Amygdala (tissue), 56 donors: ENCODE measurements around the gene DCDC2C.

ENCODE experiments used
- DNase-seq, 56 donors: peaks; one replicate each; lab custom pipeline; 2025; lab: John Stamatoyannopoulos, UW

DCDC2C gene

DNA sequence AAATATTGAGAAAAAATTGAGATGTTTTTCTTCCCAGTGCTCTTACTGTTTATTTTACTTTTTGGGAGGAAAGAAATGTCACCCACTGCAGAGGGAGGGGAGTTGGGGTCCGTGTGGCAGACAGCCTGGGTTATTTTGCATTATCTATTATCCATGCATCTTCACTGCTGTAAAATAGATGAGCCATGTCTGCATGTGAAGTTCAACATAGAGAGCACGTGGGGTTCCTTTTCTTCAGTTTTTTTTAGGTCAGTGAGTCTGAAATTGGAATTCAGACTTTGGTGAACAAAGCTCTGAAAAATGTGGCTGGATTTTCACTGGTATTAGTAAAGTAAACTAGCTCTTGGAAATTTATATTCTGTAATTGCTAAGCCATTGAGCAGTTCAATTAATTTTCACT, 2.4 kb downstream of the DCDC2C start:
- no peak for DNase-seq

DNA sequence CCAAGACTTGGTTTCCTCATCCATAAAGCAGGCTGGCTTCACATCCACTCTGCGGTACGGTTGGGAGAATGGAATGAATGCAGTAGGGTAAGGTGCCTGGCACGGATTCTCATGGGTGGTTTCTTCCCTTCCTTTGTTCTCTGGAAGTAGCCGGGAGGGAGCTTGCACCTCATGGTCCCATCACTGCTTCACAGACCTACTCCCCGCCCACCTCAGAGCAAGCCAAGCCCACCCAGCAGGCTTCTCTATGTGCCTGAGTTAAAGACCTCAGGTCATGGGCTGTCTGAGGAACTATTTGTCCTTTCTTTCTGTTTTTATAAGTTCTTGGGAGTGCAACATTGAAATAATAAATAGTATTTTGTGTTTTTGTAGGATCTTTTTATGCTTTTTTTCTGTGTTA, 3.5 kb downstream of the DCDC2C start:
- no peak for DNase-seq

DNA sequence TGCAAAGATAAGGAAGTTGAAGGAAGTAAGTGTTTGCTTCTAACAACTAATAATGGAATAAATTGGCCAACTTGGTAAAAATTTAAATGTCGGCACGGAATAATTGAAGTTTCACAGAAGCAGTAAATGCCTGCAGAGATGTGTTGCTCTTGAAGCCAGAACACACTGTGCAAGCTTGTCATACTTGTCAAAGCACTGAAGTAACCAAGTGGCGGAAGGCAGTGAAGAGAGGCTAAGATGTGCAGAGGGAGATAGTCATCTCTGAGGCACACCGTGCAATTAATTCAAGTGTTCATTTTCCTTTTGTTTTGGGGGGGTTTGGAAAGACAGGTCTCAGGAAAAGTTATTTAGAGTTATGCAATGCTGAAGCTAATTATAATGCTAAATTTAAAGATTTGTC, 5.2 kb downstream of the DCDC2C start:
- DNase-seq: no peak

DNA sequence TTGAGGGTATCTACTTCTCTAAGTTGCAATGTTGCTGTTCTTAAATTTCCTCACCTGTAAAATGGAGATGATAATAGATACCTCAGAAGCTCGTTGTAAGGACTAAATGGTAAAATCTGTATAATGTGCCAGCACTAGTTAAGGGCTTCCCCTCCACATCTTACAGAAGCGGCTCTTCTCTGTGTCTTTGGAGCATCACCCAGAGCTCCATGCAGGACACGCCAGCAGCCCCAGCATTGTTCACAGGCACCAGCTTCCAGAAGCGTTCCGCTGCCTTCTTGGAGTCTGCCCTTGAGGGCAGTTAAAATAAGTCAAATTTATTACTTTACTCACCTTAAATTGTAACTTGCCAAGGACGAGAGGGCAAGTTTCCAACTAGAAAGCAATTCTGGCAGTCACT, 5.8 kb downstream of the DCDC2C start:
- DNase-seq: no peak

DNA sequence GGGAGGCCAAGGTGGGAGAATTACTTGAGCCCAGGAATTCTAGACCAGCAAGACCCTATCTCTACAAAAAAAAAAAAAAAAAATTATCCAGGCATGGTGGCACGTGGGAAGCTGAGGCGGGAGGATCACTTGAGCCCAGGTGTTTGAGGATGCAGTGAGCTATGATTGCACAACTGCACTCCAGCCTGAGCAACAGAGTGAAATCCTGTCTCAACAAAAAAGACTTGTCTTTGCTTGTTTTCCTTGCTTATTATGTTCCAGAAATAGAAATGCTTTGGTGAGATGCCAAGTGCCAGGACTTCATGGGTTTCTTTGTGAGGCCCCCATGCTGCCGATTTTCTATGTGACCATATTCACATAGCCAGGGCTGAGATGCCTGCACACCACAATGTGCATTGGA, 9.0 kb downstream of the DCDC2C start:
- DNase-seq: no peak

DNA sequence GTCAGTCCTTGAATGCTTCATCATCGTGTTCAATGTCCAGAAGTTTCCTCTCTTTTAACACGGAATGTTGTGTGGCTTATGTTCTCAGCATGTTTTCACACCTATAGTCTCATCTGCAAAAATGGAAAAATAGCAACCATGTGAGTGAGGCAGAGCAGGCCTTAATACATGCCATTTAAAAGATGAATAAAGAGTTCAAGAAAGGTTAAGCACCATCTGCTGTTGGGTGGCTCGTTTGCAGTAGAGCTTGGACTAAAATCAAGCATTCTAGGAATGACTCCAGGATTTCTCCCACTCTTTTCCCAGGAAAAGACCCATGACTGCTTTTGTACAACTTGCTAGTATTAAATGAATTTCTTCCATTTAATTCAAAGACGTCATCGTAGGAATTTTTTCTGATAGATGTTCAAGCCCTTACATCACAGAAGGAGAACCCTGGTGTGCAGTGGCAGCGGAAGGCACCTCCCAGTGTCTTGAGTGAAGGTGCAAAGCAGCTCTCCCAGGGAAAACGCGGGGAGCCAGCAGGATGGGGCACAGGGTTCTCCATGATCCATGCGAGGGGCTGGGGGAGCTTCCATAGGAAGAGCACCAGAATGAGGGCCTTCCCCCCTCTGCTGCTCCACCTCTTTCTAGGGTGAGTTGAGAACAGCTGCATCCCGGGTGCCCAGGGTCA, 9.6 kb downstream of the DCDC2C start:
- peak in 1 of 56 donors; percentile 24 for DNase-seq

DNA sequence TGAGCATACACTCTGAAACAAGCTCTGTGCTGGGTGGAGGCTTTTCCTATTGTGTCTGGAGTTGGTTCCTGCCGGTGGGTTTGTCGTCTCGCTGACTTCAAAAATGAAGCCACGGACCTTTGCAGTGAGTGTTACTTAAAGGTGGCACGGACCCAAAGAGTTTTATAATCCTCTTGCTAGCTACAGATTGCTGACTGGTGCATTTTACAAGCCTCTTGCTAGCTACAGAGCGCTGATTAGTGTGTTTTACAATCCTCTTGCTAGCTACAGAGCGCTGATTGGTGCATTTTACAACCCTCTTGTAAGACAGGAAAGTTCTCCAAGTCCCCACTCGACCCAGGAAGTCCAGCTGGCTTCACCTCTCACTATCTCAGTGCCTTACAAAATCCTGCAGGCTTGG, 15.3 kb downstream of the DCDC2C start:
- DNase-seq: no peak

DNA sequence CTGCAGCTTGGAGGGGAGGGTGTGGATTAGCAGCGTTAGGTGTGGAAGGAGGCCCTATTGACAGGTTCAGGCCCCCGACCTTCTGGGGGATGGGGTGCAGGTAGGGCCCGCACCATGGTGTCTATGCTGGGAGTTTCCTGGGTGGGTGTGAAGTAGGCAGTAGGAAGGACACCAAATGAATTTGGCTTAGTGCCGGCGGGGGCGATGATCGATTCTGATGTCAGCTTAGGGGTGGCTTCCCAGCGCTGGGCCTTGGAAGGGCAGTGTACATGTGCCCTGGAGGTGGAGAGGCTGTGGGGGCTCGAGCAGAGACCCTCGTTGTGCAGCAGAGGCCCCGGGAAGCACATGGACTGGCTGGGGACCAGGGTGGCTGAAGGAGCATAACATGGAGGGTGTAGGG, 21.6 kb downstream of the DCDC2C start:
- no peak for DNase-seq

DNA sequence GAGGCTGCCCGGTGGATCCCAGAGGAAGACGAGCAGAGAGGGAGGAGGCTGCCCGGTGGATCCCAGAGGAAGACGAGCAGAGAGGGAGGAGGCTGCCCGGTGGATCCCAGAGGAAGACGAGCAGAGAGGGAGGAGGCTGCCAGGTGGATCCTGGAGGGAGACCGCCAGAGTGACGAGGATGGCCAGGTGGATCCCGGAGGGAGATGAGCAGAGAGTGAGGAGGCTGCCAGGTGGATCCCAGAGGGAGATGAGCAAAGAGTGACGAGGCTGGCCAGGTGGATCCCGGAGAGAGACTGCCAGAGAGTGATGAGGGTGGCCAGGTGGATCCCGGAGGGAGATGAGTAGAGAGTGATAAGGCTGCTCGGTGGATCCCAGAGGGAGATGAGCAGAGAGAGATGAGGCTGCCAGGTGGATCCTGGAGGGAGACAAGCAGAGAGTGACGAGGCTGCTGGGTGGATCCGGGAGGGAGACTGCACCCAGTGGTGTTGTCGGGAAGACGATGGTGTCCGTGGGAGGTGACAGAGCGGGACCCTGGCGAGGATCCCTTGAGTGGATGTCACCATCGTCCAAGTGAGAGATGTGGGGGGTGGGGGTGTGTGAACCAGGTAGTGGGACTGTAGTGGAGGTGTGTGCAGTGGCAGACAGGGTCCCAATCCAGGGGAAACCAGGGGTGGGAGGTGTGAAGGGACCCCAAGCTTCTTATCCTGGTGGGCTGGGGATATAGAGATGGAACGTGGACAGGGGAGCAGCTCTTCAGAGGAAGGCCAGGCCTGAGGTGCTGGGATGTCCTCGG, 22.3 kb downstream of the DCDC2C start:
- peak in 2 of 56 donors; percentile 1 to 7 for DNase-seq

DNA sequence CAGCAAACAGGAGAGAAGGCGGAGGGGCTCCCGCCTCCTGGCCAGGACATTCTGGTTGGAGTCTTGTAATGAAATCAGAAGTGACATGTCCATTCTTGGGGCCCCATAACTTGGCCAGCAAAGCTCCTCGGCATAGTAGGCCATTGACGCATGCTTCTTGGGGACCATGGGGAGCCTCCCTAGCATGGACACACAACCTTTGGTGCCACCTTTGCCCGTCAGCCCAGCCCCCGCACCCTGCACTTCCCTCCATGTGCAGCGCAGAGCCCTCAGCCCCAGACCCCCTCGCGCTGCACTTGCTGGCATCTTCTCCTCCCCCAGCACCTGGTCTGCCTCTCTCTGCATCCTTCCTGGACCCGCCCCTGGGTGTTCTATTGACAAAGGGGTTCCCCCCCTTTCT, 23.1 kb downstream of the DCDC2C start:
- DNase-seq: no peak

DNA sequence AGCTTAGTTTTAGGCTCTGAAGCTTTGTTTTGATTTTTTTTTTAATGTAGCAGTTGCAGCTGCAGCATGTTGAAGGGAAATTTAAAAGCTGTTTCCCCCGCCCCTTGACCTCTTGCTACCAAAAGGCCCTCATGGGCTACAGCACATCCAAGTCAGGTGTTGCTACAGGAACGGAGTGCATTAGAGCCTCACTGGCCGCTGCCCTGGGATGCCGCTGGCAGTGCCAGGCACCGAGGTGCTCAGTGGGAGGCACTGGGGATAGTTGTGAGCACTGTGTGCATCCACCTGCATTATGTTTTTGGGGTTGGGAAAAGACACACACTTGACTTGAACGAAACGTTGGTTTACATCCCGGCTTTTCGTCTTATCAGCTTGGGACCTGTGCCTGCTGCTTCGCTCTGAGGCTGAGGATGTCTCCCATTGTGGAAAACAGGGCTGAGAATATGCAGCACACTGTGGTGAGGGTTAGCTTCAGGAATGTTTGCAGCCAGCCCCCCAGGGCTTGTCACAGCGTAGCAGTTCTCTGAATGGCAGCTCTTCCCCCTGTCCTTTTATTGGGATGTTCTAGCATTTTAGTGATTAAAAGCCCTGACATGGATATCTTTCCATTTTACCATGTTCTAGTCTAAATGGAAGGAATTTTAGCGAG, 24.1 kb downstream of the DCDC2C start:
- no peak for DNase-seq

DNA sequence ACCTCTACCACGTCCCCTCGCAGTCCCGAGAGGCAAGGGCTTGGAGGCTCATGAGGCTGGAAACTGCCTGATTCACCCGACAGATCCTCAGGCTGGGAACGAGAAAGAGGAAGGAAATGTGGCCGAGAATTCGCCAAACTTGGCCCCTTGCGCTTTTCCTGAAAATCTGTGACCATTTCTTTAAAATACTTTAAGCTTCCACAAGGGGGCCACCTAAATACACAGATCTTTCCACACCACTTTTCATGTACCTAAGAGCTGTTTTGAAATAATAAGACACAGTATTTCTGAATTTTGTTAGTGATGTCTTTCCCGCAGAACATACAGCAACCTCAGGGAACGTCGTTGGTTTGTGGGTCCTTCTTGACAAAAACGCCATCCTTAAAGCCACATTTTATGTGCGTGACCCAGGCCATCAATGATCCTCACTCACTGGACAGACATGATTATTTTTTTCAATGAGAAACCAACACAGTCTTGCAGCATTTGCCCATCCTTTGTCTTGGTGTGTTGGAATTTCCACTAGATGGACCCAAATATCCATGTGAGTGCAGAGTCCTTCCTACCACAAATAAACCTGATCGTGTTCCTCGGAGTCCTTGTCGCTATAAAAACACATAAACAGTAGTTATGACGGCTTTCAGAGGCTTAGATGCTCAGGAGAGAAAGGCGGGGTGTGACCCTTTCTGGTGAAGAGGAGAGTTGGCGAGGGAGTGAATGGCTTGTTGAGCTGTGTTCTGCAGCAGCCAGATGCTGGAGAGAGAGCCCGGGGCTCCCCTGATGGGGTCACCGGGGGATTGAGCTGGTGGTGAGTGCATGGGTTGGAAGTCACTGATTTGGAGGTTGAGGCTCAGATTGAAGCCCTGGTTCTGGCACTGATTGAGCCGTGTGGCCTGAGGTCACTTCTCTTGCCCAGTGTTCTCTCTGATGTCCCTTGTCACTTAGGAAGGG, 25.0 kb downstream of the DCDC2C start:
- DNase-seq: peak in 5 of 56 donors; percentile 1 to 65 (median 23)

DNA sequence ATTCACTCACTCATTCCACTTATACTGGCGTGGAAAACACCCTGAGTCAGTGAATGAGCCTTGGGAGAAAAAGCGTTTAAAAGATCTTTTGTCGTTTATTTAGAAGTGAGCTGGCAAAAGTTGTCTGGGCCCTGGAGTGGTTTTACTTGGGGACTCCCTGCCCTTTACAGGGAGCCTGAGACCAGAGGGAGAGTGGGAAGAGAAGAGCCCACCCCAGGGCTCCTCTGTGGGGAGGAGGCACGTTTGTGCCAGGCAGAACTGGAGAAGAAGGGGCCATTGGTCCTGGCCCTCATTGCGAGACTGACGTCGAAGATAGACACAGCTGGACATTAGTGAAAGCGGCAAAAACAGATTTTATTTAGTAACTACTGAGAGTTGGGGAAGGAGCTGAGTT, 25.7 kb downstream of the DCDC2C start:
- DNase-seq: no peak

DNA sequence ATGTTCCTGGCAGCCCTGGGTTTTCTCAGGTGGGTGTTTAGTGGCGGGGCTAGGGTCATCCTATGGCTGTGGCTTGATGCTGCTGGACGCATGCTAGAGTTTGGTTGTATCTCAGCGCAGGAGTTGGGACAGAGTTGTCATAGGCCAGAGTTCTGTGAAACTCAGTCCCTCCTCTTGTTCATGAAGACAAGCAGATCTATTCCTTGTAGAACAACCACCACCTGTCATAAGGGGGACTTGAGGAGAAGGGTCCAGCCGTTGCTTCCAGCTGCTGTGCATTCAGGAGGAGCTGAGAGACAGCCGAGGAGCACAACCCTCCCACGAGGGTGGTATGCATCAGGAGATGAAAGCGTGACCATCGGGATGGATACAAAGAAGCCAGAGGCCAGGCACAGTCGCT, 26.4 kb downstream of the DCDC2C start:
- no peak for DNase-seq

DNA sequence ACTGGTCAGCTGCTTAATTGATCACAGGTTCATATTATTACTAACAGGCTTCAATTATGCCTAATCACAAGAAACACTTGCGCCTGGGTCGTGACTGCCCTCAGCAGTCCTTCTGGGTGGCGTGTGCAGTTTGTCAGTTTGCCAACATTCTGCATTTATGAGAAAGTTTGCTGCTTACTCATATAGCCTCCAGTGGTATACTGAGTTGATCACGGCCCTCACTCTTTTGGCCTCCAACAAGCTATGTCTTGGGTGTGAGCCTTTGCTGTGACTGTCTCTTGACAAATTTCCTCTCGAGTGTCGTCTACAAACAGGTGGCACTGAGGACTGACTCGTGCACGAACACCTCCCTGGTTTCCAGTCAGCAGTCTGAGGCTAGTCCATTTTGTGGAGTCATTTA, 27.3 kb downstream of the DCDC2C start:
- DNase-seq: no peak

DNA sequence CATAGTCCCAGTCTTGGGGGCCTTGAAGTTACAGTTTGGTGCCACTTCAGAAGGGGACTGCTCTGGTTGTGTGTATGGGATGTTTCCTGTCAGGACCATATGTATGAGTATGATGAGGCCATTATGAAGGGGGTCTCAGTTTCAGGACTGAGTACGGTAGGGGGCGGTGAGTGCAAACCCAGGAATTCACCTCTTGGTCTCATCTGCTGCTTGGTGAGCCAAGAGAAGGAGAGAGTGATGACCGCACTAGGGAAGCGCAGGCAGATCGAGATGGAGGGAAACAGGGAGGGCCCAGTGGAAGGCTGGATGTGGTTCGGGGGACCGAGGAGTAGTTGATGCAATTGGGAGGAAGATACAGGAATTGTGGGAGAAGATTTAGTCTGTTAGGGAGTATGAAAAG, 28.5 kb downstream of the DCDC2C start:
- no peak for DNase-seq

DNA sequence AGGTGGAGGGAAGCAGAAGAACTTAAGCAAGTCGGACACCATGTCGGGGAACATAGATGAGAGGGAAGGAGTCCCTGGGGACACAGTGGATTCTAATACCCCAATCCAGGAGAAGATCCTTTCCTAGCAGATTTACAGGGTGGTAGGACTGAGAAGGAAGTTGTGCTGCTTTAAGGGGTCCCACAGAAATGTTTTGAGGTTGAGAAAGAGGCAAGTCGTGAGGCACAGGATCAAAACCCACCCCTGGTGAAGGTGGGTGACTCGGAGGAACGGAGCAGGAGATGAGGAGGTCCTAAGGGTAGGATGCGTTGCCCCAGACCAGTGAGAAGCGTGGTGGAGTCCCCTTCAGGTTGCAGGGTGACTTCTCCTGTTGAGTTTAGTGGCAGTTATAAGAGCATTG, 32.7 kb downstream of the DCDC2C start:
- DNase-seq: no peak

DNA sequence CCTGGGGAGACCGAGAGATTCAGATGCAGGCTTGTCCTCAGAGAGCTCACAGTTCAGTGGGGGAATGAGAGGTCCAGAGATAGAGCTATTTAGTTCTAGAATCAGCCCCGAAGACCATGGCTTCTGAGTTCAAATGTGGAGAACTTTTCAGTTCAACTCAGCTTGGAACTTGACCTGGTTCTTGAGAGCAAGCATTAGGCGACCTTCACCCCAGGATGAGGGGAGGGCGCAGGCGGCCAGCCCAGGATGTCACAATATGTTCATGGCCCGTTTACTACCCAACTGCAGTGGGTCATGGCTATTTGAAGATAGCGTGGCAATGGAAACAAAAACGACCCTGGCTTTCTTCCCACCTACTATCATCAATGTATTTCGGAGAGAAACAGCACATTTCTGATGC, 33.8 kb downstream of the DCDC2C start:
- no peak for DNase-seq

DNA sequence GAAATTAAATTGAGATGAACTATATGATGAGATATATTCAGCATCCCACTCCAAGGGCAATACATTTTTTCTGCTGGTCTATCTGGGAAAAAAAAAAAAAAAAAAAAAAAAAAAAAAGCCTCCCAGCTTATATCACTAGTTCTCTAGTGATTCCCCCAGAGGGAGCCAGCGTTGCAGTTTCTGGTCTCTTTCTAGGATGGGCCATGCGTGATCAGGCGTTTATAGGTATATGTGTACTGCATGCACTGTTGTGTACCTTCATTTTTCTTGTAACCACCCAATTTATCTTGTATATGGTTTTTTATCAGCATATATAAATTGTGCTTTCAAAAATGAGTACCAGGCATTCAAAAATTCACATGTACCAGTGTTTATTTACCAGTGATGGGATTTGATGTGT, 35.1 kb downstream of the DCDC2C start:
- DNase-seq: no peak

DNA sequence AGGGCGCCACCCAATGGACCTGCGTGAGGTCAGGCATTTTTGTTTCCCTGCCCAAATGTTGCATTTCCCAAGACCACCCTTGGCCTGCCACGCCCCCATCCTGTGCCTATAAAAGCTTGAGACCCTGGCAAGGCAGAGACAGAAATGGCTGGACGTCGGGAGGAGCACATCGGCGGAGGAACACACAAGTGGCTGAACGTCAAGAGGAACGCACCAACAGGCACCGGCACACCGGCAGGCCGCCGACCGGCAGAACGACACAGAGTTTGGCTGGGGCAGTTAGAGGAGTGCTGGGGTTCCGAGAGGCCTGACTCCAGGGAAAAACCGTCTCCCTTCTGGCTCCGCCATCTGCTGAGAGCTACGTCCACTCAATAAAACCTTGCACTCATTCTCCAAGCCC, 35.9 kb downstream of the DCDC2C start:
- DNase-seq: no peak

DNA sequence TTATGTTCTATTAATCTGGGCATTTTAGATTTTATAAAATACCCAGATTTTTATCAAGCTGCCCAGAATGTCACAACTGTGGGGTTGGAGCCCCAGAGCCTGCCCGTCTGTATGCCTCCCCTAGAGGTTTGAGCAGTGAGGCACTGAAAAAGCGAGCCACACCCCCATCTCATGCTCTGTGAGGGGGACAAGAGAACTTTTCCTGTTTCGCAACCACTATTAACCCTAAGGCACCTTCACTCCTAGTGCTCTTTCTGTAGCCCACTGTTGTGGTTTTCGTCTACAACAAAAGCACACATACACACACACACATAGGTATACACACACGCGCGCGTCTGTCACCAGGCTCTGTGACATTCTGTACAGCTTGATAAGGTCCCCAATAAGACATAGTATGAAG, 38.0 kb downstream of the DCDC2C start:
- DNase-seq: no peak
